H9 (cell line): ENCODE measurements around the gene ATF6. TPM values are rescaled to one million over a fixed set of nuclear protein-coding genes. Genes with fewer than 3 reads are reported as not detected.

Experiments
- DNase-seq: peaks from one replicate; pipeline ENCODE4 v3.0.0-alpha.2; 2017
- H2AFZ ChIP-seq: one replicate; pipeline ENCODE4 v1.6.1; 2013; ENCODE audit warnings: mild to moderate bottlenecking, low read length, control low read depth, moderate library complexity
- H2AK5ac ChIP-seq: 2 replicates; pipeline ENCODE4 v1.6.1; 2013; ENCODE audit warnings: low read length, control low read depth, mixed read lengths; ENCODE audit not compliant: insufficient read length
- H2BK120ac ChIP-seq: one replicate; pipeline ENCODE4 v1.6.1; 2013; ENCODE audit warnings: low read depth, mild to moderate bottlenecking, low read length, control low read depth, inconsistent platforms; ENCODE audit not compliant: poor library complexity, severe bottlenecking
- H2BK12ac ChIP-seq: 2 replicates; pipeline ENCODE4 v1.6.1; 2013; ENCODE audit warnings: low read length, control low read depth, mixed read lengths, low read depth; ENCODE audit not compliant: insufficient read length
- H2BK15ac ChIP-seq: 2 replicates; pipeline ENCODE4 v1.6.1; 2013; ENCODE audit warnings: low read depth, low read length, control low read depth
- H2BK20ac ChIP-seq: one replicate; pipeline ENCODE4 v1.6.1; 2013; ENCODE audit warnings: low read depth, mild to moderate bottlenecking, low read length, control low read depth, inconsistent platforms; ENCODE audit not compliant: poor library complexity, severe bottlenecking
- H2BK5ac ChIP-seq: 2 replicates; pipeline ENCODE4 v1.6.1; 2013; ENCODE audit warnings: low read length, control low read depth, mixed read lengths; ENCODE audit not compliant: insufficient read length
- H3K14ac ChIP-seq: 2 replicates; pipeline ENCODE4 v1.6.1; 2013; ENCODE audit warnings: low read length, control low read depth; ENCODE audit not compliant: insufficient read depth
- H3K18ac ChIP-seq: 2 replicates; pipeline ENCODE4 v1.6.1; 2013; ENCODE audit warnings: low read depth, mild to moderate bottlenecking, mixed read lengths, low read length, control low read depth; ENCODE audit not compliant: insufficient read length
- H3K23ac ChIP-seq: 2 replicates; pipeline ENCODE4 v1.6.1; 2013; ENCODE audit warnings: low read length, control low read depth, mixed read lengths, low read depth; ENCODE audit not compliant: insufficient read length
- H3K23me2 ChIP-seq: 2 replicates; pipeline ENCODE4 v1.6.1; 2013; ENCODE audit warnings: low read depth, mild to moderate bottlenecking, mixed read lengths, low read length, control low read depth; ENCODE audit not compliant: insufficient read length, poor library complexity, severe bottlenecking
- H3K27ac ChIP-seq: 2 replicates; pipeline ENCODE4 v1.5.1; 2013; ENCODE audit warnings: low read length, control low read depth, mixed read lengths, low read depth; ENCODE audit not compliant: insufficient read length
- H3K27me3 ChIP-seq: 2 replicates; pipeline ENCODE4 v1.6.1; 2013; ENCODE audit warnings: low read length, control low read depth, inconsistent platforms; ENCODE audit not compliant: insufficient read depth
- H3K4ac ChIP-seq: 2 replicates; pipeline ENCODE4 v1.6.1; 2013; ENCODE audit warnings: low read depth, mild to moderate bottlenecking, control low read depth, inconsistent platforms, low read length, moderate library complexity
- H3K4me1 ChIP-seq: 2 replicates; pipeline ENCODE4 v1.6.1; 2013; ENCODE audit warnings: low read length, control low read depth, inconsistent platforms; ENCODE audit not compliant: insufficient read depth
- H3K4me2 ChIP-seq: 2 replicates; pipeline ENCODE4 v1.6.1; 2013; ENCODE audit warnings: low read length, control low read depth, mixed read lengths; ENCODE audit not compliant: insufficient read length, insufficient read depth
- H3K56ac ChIP-seq: 2 replicates; pipeline ENCODE4 v1.6.1; 2013; ENCODE audit warnings: low read depth, mild to moderate bottlenecking, mixed read lengths, low read length, control low read depth; ENCODE audit not compliant: insufficient read length
- H3K79me1 ChIP-seq: 2 replicates; pipeline ENCODE4 v1.6.1; 2013; ENCODE audit warnings: low read depth, mild to moderate bottlenecking, moderate library complexity, low read length, control low read depth, inconsistent platforms; ENCODE audit not compliant: insufficient read depth, poor library complexity, severe bottlenecking
- H3K79me2 ChIP-seq: 2 replicates; pipeline ENCODE4 v1.6.1; 2013; ENCODE audit warnings: low read length, control low read depth, inconsistent platforms; ENCODE audit not compliant: insufficient read depth
- H3K9ac ChIP-seq: 2 replicates; pipeline ENCODE4 v1.6.1; 2013; ENCODE audit warnings: low read length, control low read depth, mixed read lengths; ENCODE audit not compliant: insufficient read length; ENCODE audit errors: extremely low read depth
- H3K9me3 ChIP-seq: one replicate; pipeline ENCODE4 v1.6.1; 2013; ENCODE audit warnings: low read depth, low read length, inconsistent platforms; ENCODE audit not compliant: control insufficient read depth
- H3T11ph ChIP-seq: one replicate; pipeline ENCODE4 v1.6.1; 2013; ENCODE audit warnings: mild to moderate bottlenecking, low read length, control low read depth, inconsistent platforms
- H4K20me1 ChIP-seq: one replicate; pipeline ENCODE4 v1.6.1; 2013; ENCODE audit not compliant: control insufficient read depth, insufficient read length, insufficient read depth
- H4K5ac ChIP-seq: 2 replicates; pipeline ENCODE4 v1.6.1; 2013; ENCODE audit warnings: low read depth, mild to moderate bottlenecking, mixed read lengths, low read length, control low read depth; ENCODE audit not compliant: insufficient read length
- H4K8ac ChIP-seq: replicated peaks from 2 replicates; pipeline ENCODE4 v1.6.1; 2013; ENCODE audit warnings: low read length, control low read depth, mixed read lengths, low read depth; ENCODE audit not compliant: insufficient read length
- H4K91ac ChIP-seq: 2 replicates; pipeline ENCODE4 v1.6.1; 2013; ENCODE audit warnings: low read depth, mild to moderate bottlenecking, moderate library complexity, mixed read lengths, low read length, control low read depth; ENCODE audit not compliant: insufficient read length
- H3K27ac Mint-ChIP-seq, 3 experiments: 2 replicates in 2 of 3; 3 replicates in 1 of 3; pipeline ENCODE4 v1.8.0; 2020 to 2021; ENCODE audit warnings: mixed read lengths in 3 of 3, mild to moderate bottlenecking in 1 of 3, moderate library complexity in 1 of 3
- H3K27me3 Mint-ChIP-seq: 2 replicates; pipeline ENCODE4 v1.8.0; 2021; ENCODE audit warnings: low read depth, mild to moderate bottlenecking, moderate library complexity, mixed read lengths
- H3K36me3 Mint-ChIP-seq, 3 experiments: 2 replicates in 2 of 3; 3 replicates in 1 of 3; pipeline ENCODE4 v1.8.0; 2020 to 2021; ENCODE audit warnings: low read depth in 3 of 3, mixed read lengths in 3 of 3; ENCODE audit not compliant: insufficient read depth in 1 of 3
- H3K4me1 Mint-ChIP-seq, 2 experiments: 2 replicates each; pipeline ENCODE4 v1.8.0; 2020; ENCODE audit warnings: mixed read lengths in 2 of 2
- H3K4me3 Mint-ChIP-seq, 2 experiments: 2 replicates in 1 of 2; 3 replicates in 1 of 2; pipeline ENCODE4 v1.8.0; 2020 to 2021; ENCODE audit warnings: mild to moderate bottlenecking in 2 of 2, mixed read lengths in 2 of 2, moderate library complexity in 1 of 2
- H3K9me3 Mint-ChIP-seq, 2 experiments: 2 replicates in 1 of 2; 3 replicates in 1 of 2; pipeline ENCODE4 v1.8.0; 2020; ENCODE audit warnings: mild to moderate bottlenecking in 2 of 2, mixed read lengths in 2 of 2, moderate library complexity in 1 of 2
- CTCF ChIP-seq: fragments of 200-600 bp; sonication (generic); conservative IDR thresholded peaks from 3 replicates; pipeline ENCODE4 v1.8.0; 2021; ENCODE audit warnings: antibody characterized with exemption, mild to moderate bottlenecking
- WGBS: extraction: QIAGEN DNeasy Blood & Tissue Kit; methylation state at CpG from one replicate; pipeline ENCODE4 v1.1.7; 2013; ENCODE audit warnings: missing lambda C conversion rate, low lambda C conversion rate, mixed read lengths; ENCODE audit not compliant: insufficient read length; ENCODE audit errors: extremely low coverage; 5-methylcytosine and 5-hydroxymethylcytosine counted together
- total RNA-seq: library from RNA; stranded (reverse); gene quantifications from 2 replicates; pipeline ENCODE4 v1.2.1, GENCODE V29; 2021

The ATF6 gene
- total RNA-seq, 1 experiment from 2014 or later: 11.2 TPM

GRCh38 chr1:162009501-162010174, 243.5 kb downstream of the ATF6 start:
- no peaks in the 10 kb centered on the region for H3K27me3 Mint-ChIP-seq
- no peak overlapping the region for H3K4me2 ChIP-seq
- no CpG with 5 or more reads among the region's 9 CpGs for WGBS
- H3K4ac ChIP-seq: no peak overlapping the region
- peaks cover 3% of the 10 kb centered on the region for H3K4me1 ChIP-seq
- peaks cover 15 to 20% of the 10 kb centered on the region in 2 experiments for H3K4me1 Mint-ChIP-seq
- no peak overlapping the region for H3K18ac ChIP-seq
- H3K56ac ChIP-seq: no peak overlapping the region
- H2BK20ac ChIP-seq: no peak overlapping the region
- H2BK120ac ChIP-seq: no peak overlapping the region
- peaks cover 0 to 7% (median 1%) of the 10 kb centered on the region in 3 experiments; a peak in 4 of 7 replicates for H3K36me3 Mint-ChIP-seq
- H3K79me1 ChIP-seq: no peaks in the 10 kb centered on the region
- H2AK5ac ChIP-seq: no peak overlapping the region
- H3K9me3 Mint-ChIP-seq: peaks cover 2 to 8% of the 10 kb centered on the region in 2 experiments; a peak in 1 of 5 replicates
- no peak overlapping the region for H3K4me3 Mint-ChIP-seq
- no peaks in the 10 kb centered on the region for H4K20me1 ChIP-seq
- H2BK12ac ChIP-seq: no peak overlapping the region
- no peak overlapping the region for H4K91ac ChIP-seq
- H3K9ac ChIP-seq: no peak overlapping the region
- no peak overlapping the region for H3K27ac ChIP-seq
- no peak overlapping the region; a peak in 1 of 7 replicates for H3K27ac Mint-ChIP-seq
- TF ChIP-seq CTCF: no peak
- no peak overlapping the region for H3K14ac ChIP-seq
- no peaks in the 10 kb centered on the region for H3K23me2 ChIP-seq
- no peak overlapping the region for H3K23ac ChIP-seq
- no peaks in the 10 kb centered on the region for H3K27me3 ChIP-seq
- H2BK5ac ChIP-seq: no peak overlapping the region
- no peak for DNase-seq
- H3K9me3 ChIP-seq: no peaks in the 10 kb centered on the region
- H4K5ac ChIP-seq: no peak overlapping the region
- H3K79me2 ChIP-seq: no peaks in the 10 kb centered on the region
- H3T11ph ChIP-seq: no peak overlapping the region
- H2BK15ac ChIP-seq: no peak overlapping the region
- no peak overlapping the region for H2AFZ ChIP-seq
- no peak overlapping the region for H4K8ac ChIP-seq
